GM19467 (cell line): Measurements from ENCODE around the gene PDXDC1.
"Not testable (repeated sequence)": the region's sequence is repeated elsewhere in the genome, so short reads cannot be mapped to it uniquely, and the experiment has no call there.

Experiments used
- ATAC-seq: cut with Tn5 transposase; IDR thresholded peaks from one replicate; pipeline ENCODE4 v1.9.1; 2021; ENCODE audit warnings: mild to moderate bottlenecking, moderate library complexity; ENCODE audit not compliant: unreplicated experiment

Gene PDXDC1

DNA sequence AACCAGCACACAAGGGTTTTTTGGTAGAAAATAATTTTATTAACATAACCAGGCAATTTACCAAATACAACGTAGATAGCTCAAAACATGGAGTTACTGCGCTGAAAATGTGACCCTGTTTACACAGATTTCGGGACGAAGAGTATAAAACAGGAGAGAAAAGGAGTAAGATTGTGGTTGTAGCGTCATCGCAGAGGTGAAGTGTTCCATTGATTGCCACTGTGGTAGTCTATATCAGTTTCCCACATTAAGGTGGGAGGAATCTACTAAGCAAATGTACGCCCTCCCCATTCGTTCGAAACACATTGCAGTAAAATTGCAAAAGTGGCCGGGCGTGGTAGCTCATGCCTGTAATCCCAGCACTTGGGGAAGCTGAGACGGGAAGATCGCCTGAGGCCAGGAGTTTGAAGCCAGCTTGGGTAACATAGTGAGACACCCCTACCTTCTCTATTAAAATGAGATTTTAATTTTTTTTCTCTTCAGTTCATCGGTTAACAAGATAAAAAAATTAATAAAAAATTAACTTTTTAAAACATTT, 972 bp upstream of the PDXDC1 start:
- not testable (repeated sequence) for ATAC-seq

DNA sequence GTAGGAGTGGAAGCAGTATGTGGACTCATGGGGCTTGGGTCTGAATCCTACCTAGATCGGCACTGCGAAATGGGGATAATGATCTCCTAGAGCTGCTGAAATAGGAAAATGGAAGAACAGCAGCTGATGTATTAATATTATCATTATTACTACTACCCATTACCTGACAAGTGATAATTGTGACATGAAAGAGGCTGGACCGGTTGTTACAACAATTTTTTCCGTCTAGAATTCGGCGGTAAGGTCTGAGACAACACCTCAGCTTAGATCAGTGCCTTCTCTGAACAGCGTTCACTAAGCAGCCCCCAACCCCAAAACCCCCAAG, 533 bp upstream of the PDXDC1 start:
- ATAC-seq: not testable (repeated sequence)

DNA sequence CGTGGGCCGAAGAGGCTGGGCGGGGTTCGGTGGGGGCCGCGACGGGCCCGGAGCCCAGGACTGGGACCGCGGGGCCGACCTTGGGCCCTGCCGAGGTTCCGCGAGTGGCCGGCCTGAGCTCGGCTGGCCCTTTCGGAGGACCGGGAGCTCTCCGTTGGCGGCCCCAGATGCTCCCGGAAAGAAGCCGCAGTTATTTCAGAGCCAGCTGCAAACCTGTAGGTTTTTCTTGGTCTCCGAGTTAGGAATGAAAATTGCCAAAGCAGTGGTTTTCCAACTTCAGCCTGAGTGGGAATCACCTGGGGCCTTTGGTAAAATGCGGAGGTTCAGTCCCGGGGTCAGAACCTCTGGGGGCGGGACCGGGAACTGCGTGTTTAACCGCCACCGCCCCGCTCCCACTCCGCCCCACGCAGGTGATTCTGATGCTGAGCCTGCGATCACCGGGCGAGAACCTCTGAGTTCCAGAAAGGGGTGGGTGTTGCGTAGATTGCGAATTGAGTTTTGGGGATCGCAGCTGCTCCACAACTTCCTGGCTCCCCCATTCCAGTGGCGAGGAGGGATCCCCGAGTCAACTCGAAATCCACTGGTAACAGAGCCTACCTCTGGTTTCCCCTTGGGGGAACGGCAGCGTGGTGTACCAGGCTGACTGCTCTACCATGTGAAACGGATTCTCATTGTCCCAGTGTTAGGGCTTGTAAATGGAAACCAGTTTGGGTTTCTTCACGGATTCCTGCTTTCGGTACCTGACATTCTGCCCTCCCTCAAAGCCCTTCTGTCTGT, 780 bp downstream of the PDXDC1 start:
- ATAC-seq: not testable (repeated sequence)

DNA sequence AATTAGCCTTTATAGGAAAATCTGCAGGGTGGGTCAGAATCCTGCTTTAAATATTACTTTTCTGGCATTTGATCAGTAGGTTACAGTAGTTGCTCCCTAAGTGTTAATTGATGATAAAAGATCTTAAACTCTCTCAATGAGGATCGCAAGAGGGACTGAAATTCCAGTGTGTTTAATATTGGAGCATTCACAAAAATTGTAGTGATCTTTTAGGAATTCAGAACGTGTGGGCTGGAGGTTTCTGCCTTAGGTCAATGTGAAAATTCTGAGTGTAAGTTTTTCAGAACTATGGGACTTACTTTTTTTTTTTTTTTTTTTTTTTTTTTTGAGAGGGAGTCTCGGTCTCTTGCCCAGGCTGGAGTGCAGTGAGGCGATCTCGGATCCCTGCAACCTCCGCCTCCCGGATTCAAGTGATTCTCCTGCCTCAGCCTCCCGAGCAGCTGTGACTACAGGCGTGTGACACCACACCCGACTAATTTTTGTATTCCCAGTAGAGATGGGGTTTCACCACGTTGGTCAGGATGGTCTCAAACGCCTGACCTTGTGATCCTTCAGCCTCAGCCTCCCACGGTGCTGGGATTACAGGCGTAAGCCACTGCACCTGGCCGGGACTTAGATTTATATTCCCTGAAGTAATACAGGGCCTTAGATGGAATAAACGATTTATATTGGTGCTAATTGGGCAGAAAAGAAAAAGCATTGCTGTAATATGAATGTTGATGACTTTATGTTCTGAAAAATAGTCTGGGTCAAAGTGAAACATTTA, 2.3 kb downstream of the PDXDC1 start:
- ATAC-seq: not testable (repeated sequence)

DNA sequence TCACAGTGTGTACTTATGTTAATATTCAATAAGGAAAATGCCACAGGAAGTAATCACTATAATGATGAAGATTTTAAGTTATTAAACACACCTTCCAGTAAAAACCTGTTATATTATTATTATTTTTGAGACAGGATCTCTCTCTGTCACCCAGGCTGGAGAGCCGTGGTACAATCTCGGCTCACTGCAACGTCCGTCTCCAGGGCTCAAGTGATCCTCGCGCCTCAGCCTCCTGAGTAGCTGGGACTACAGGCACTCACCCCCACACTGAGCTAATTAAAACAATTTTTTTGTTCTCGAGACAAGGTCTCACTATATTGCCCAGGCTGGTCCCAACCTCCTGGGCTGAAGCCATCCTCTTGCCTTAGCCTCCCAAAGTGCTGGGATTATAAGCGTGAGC, 3.5 kb downstream of the PDXDC1 start:
- ATAC-seq: not testable (repeated sequence)

DNA sequence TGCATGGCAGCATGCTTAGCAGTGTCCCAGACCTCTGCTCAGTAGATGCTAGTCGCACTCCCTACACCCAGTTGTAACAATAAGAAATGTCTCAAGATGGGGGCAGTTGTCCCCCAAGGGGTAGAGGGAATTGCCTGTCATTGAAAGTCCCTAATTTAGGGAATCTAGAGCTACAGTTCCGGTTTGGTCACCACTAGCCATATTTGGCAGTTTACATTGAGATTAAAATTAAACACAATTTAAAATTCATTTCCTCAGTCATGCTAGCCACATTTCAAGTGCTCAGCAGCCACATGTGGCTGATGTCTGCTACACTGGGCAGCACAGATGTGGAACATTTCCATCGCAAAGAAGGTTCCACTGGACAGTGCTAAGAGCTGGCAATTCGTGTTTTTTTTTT, 4.1 kb downstream of the PDXDC1 start:
- not testable (repeated sequence) for ATAC-seq

DNA sequence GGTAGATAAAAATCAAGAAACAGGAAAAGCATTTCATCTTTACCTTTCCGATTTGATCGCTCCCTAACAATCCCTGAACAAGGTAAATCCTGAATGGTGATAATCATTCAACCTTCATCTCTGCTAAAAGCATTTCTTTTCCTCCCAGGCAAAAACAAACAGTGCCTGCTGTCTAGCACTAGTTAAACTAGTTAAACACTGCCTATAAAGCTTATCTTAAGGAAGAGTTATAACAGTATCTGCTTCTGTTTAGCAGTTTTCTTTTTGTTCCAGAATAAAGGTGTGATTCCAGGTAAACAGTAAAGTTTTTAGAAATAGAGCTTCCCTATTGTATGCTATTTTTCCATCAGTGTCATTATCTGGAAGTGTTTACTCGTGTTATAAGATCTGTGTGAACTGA, 6.4 kb downstream of the PDXDC1 start:
- not testable (repeated sequence) for ATAC-seq

DNA sequence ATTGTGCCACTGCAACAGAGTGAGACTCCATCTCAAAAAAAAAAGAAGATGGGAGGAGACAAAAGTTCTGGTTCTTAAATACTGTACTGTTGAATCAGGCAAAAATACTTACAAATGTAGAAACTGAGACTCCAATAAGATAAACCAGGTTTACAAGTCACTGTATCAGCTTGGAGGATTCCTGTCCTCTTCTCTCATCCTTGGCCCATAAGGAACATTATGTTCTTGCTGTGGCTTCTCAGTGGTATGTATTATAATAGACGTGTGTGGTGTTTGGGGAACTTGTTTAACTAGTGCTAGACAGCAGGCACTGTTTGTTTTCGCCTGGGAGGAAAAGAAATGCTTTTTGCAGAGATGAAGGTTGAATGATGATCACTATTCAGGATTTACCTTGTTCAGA, 7.7 kb downstream of the PDXDC1 start:
- ATAC-seq: not testable (repeated sequence)

DNA sequence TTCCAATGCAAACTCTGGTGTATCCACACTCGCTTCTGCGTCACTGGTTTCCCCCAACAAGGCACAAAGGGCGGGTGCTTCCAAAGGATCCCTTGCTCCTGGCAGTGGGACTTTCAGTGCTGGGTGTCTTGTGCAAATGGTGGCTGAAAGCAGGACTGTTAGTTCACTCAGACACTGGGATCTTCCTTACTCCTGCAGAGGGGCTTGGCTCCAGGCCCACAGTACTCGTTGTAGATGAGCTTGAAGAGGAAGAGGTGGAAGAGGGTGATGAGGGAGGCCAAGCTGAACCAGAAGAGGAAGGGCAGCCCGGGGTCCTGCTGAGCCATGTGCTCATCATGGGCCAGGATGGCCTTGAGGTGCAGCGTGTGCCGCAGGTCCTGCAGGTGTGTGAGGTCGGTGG, 13.3 kb downstream of the PDXDC1 start:
- not testable (repeated sequence) for ATAC-seq

DNA sequence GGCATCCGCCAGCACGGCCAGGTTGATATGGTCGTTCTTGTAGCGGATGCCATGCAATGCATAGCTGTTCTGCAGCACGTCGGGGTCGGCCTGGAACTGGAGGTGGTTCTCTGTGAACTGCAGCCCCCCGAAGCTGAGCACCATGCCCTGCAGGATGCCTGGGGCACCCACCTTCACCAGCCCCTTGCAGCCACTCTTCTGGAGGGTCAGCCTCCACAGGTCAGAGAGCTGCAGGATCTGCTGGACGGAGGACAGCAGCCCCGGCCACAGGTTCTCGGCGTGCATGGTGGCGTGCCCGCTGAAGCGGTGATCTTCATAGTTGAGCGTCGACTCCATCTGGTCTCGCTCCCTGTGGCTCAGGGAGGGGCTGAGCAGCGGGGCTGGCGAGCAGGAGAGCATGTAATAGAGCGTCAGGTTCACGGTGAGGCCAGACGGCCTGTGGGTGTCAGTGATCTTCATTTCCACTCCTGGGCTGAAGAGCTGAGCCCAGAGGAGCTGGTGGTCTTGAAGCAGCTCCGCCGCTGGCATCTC, 13.9 kb downstream of the PDXDC1 start:
- not testable (repeated sequence) for ATAC-seq

DNA sequence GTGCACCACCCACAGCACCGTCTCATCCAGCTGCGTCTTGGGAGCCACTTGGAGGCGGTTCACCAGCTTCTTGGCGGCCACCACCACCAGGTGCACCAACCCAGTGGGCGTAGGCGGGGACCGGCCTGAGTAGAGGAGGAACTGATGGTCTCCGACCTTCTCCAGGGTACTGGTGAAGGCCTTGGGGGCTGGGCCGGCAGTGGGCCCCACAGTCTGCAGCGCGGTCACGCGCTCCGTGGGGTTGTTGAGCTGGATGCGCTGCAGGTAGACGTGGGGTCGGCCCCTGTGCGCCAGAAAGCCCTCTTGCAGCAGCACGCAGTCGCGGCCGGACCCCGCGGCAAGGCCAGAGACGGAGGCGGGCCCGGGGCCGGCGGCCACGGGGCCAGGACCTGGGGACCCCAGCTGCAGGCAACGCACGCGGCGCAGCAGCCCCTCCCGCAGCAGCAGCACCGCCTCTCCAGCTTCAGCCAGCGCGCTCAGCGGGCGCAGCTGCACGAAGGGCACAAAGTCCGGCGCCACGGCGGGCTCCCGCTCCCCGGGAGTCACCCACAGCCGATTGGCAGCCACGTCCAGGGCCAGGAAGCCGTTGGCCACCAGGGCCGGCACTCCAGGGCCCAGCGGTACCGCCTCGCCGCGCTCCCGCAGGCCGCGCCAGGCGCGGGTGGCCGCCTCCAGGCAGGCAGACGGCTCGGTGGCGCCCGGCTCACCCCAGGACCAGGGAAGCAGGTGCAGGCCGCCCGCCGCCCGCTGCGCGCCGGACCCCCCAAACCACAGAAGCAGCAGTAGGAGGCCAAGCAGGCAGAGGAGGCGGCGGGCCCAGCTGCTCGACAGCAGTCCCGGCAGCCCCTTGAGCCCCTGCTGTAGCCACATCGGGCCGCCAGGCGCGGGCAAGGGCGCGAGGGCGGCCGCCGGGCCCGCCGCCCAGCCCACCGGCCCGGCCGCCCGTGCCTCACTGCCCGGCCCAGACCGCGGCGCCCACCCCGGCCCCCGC, 14.8 kb downstream of the PDXDC1 start:
- not testable (repeated sequence) for ATAC-seq

DNA sequence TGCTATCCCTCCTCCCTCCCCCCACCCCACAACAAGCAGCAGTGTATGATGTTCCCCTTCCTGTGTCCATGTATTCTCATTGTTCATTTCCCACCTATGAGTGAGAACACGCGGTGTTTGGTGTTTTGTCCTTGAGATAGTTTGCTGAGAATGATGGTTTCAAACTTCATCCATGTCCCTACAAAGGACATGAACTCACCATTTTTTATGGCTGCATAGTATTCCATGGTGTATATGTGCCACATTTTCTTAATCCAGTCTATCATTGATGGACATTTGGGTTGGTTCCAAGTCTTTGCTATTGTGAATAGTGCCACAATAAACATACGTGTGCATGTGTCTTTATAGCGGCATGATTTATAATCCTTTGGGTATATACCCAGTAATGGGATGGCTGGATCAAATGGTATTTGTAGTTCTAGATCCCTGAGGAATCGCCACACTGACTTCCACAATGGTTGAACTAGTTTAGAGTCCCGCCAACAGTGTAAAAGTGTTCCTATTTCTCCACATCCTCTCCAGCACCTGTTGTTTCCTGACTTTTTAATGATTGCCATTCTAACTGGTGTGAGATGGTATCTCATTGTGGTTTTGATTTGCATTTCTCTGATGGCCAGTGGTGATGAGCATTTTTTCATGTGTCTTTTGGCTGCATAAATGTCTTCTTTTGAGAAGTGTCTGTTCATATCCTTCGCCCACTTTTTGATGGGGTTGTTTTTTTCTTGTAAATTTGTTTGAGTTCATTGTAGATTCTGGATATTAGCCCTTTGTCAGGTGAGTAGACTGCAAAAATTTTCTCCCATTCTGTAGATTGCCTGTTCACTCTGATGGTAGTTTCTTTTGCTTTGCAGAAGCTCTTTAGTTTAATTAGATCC, 18.7 kb downstream of the PDXDC1 start:
- ATAC-seq: not testable (repeated sequence)

DNA sequence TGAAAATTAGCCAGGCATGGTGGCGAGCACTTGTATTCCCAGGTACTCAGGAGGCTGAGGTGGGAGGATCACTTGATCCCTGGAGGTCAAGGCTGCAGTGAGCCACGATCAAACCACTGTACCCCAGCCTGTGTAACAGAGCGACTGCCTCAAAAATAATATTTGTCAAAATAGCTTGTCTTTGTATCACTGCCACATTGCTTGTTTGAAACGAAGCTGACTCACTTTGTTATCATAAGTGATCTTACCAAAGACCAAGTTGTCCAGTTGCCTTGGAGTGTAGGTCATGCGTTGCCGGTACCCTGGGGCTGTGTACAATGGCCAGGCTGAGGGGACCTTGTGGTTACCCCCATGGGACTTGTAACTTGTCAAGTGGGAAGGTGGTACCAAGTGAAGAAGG, 21.9 kb downstream of the PDXDC1 start:
- not testable (repeated sequence) for ATAC-seq

DNA sequence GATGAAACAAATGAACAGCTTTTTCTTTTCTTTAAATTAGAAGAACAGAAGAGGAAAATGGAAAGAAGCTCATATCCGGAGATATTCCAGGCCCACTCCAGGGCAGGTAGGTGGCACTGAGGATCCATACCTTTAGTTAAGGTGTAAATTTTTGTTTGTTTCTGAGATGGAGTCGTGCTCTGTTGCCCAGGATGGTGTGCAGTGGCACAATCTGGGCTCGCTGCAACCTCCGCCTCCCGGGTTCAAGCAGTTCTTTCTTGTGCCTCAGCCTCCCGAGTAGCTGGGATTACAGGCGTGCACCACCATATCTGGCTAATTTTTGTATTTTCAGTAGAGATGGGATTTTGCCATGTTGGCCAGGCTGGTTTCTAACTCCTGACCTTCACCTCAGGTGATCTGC, 23.5 kb downstream of the PDXDC1 start:
- ATAC-seq: not testable (repeated sequence)

DNA sequence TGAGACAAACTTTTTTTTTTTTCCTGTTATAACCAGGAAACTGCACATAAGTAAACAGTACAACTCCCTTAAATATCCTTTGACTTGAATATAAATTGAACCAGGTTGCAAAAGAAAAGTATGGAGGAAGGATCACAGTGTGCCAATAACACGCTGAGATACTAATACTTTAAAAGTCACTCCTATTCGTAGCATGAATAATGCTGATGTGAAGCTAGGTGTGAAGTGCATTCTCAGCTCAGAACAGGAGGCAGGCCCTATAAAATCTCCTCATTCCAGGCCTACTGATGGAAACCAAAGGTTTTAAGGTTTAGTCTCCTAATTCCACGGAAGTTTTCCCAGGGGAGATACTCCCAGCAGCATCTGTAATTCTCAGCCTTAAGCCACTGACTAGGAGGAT, 25.0 kb downstream of the PDXDC1 start:
- not testable (repeated sequence) for ATAC-seq

DNA sequence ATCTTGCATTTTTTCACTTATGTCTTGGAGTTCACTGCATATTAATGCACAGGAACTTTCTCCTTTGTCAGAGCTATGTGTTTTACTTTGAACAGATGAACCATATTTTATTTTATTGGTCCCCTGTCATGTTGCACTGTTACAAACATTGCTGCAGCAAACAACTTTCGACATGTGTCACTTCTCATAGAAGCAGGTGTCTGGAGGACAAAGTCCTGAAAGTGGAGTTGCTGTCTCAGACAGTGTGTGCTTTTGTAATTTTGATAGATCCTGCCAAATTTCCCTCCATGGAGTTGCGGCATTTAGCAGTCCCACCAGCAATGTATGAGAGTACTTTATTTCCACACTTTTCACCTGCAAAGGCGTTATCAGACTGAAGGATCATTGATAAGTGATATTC, 27.6 kb downstream of the PDXDC1 start:
- not testable (repeated sequence) for ATAC-seq

DNA sequence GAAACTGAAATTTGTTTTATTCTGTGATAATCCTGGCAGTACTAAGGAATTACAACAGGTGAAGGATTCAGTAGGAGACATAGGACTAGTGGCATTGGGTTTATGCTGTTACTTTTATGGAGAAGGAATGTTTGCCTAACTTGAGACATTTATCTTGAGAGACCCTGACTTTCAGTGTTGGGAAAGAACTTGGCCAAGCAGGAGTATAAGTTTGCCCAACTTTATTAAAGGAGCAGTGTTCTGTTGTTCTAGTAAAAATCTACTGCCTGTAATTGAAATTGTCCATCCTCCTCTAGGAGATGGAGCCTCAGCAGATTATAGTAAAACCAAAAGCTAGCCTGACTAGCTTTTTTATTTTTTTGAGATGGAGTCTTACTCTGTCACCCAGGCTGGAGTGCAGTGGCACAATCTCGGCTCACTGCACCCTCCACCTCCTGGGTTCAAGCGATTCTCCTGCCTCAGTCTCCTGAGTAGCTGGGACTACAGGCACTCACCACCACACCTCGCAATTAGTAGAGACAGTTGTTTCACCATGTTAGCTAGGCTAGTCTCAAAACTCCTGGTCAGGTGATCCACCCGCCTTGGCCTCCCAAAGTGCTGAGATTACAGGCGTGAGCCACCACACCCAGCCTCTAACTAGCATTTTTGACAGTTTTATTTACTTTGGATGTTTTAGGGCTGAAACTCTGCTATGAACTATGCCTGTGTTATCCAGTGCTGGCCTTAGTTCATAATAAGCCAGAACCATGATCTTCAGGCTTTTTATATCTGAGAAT, 30.7 kb downstream of the PDXDC1 start:
- ATAC-seq: not testable (repeated sequence)

DNA sequence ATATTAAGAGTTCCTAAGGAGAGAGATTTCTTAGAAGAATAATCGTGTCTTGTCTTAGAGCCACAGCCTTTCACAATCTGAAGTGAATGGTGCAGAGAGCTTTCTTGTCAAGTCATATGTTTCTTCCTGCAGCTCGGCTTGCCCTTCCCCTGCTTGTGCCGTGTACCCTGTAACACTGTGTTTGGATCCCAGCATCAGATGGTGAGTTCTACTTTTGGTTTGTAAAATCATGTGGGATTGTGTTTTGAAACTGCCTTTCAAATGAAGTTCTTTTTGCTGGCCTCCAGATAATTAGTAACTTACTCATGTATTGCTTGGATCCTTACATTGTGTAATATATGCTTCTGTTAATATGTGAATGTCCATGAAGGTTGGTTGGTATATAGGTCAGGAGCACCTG, 33.8 kb downstream of the PDXDC1 start:
- ATAC-seq: not testable (repeated sequence)

DNA sequence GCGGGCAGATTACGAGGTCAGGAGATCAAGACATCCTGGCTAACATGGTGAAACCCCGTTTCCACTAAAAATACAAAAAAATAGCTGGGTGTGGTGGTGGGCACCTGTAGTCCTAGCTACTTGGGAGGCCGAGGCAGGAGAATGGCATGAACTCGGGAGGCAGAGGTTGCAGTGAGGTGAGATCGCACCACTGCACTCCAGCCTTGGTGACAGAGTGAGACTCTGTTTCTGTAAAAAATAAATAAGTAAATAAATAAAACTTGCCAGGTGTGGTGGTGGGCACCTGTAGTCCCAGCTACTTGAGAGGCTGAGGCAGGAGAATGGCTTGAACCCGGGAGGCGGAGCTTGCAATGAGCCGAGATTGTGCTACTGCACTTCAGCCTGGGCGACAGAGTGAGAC, 38.1 kb downstream of the PDXDC1 start:
- ATAC-seq: not testable (repeated sequence)
